WTC11 (cell line): ENCODE measurements around the gene CD48.

ENCODE experiments used
- CTCF ChIP-seq: fragments of 200-600 bp; IDR thresholded peaks from 2 replicates; pipeline ENCODE4 v1.8.0; 2022; ENCODE audit warnings: antibody characterized with exemption
- ESRRA ChIP-seq: sonication (generic); formaldehyde crosslinking; IDR thresholded peaks from 2 replicates; pipeline ENCODE4 v1.8.1; 2022; ENCODE audit warnings: mild to moderate bottlenecking, missing genetic modification reagents, borderline replicate concordance
- MAX ChIP-seq: sonication (generic); formaldehyde crosslinking; IDR thresholded peaks from 2 replicates; pipeline ENCODE4 v1.8.0; 2022; ENCODE audit warnings: mild to moderate bottlenecking, missing genetic modification reagents
- NR3C1 ChIP-seq: sonication (generic); formaldehyde crosslinking; conservative IDR thresholded peaks from 2 replicates; pipeline ENCODE4 v1.8.1; 2023; ENCODE audit warnings: low read depth, mild to moderate bottlenecking, missing genetic modification reagents
- SP1 ChIP-seq: sonication (generic); formaldehyde crosslinking; conservative IDR thresholded peaks from 2 replicates; pipeline ENCODE4 v1.8.1; 2022; ENCODE audit warnings: missing genetic modification reagents
- ZBTB43 ChIP-seq: sonication (generic); formaldehyde crosslinking; IDR thresholded peaks from 2 replicates; pipeline ENCODE4 v1.8.1; 2023; ENCODE audit warnings: mild to moderate bottlenecking, missing genetic modification reagents
- ZNF317 ChIP-seq: sonication (generic); formaldehyde crosslinking; IDR thresholded peaks from 2 replicates; pipeline ENCODE4 v1.8.1; 2023; ENCODE audit warnings: low read depth, mild to moderate bottlenecking, moderate library complexity, missing genetic modification reagents, borderline replicate concordance

- TF ChIP-seq MAX (no peak), CTCF (no peak), ESRRA (no peak), NR3C1 (CRISPR knock-in tag) (no peak), ZBTB43 (CRISPR knock-in tag) (no peak), SP1 (no peak), ZNF317 (CRISPR knock-in tag) (no peak)
Observed at GRCh38 chr1:160671603-160672517, 39.8 kb downstream of the CD48 start.
